DND-41 (cell line): ENCODE results near the gene SLC24A4.

Source experiments
- ATAC-seq: fragments of 200-7000 bp; cut with Tn5 transposase; 3 replicates; pipeline ENCODE4 v1.9.1; 2021; ENCODE audit warnings: low read depth; ENCODE audit not compliant: insufficient read depth
- DNase-seq: peaks from one replicate; pipeline ENCODE4 v3.0.0-alpha.2; 2020
- H2AFZ ChIP-seq: 2 replicates; pipeline ENCODE4 v1.6.0; 2012; ENCODE audit warnings: low read depth, low read length
- H3K27ac ChIP-seq: 2 replicates; pipeline ENCODE4 v1.5.1; 2012; ENCODE audit warnings: low read length, inconsistent platforms
- H3K27me3 ChIP-seq: fragments of 200-600 bp; sonication (generic); 2 replicates; pipeline ENCODE4 v1.6.0; 2012; ENCODE audit warnings: low read length, mild to moderate bottlenecking, inconsistent platforms; ENCODE audit not compliant: insufficient read depth, poor library complexity
- H3K36me3 ChIP-seq: 2 replicates; pipeline ENCODE4 v1.5.1; 2012; ENCODE audit warnings: low read length, inconsistent platforms; ENCODE audit not compliant: insufficient read depth
- H3K4me1 ChIP-seq: 2 replicates; pipeline ENCODE4 v1.5.1; 2012; ENCODE audit warnings: mild to moderate bottlenecking, low read length; ENCODE audit not compliant: insufficient read depth
- H3K4me2 ChIP-seq: 2 replicates; pipeline ENCODE4 v1.6.0; 2012; ENCODE audit warnings: mild to moderate bottlenecking, moderate library complexity, low read length, inconsistent platforms; ENCODE audit not compliant: insufficient read depth
- H3K4me3 ChIP-seq, 2 experiments: fragments of 200-600 bp in 1 of 2; shearing (Covaris generic) in 1 of 2; 2 replicates each; pipeline ENCODE4 v1.5.1; 2012 to 2016; ENCODE audit warnings: inconsistent platforms in 2 of 2, low read length in 2 of 2, mild to moderate bottlenecking in 2 of 2, low read depth in 1 of 2, moderate library complexity in 1 of 2
- H3K79me2 ChIP-seq: 2 replicates; pipeline ENCODE4 v1.6.0; 2012; ENCODE audit warnings: low read length, inconsistent platforms; ENCODE audit not compliant: insufficient read depth
- H3K9ac ChIP-seq: 2 replicates; pipeline ENCODE4 v1.6.0; 2012; ENCODE audit warnings: low read depth, mild to moderate bottlenecking, inconsistent platforms, low read length, moderate library complexity
- H3K9me3 ChIP-seq: 2 replicates; pipeline ENCODE4 v1.5.1; 2012; ENCODE audit warnings: low read length, moderate library complexity, mild to moderate bottlenecking, inconsistent platforms; ENCODE audit not compliant: insufficient read depth, severe bottlenecking
- H4K20me1 ChIP-seq: 2 replicates; pipeline ENCODE4 v1.6.0; 2012; ENCODE audit warnings: low read length; ENCODE audit not compliant: insufficient read depth
- EZH2 ChIP-seq: IDR thresholded peaks from 3 replicates; pipeline ENCODE4 v1.6.1; 2012; ENCODE audit warnings: borderline replicate concordance, low read depth, mild to moderate bottlenecking, moderate library complexity, low read length, inconsistent platforms; ENCODE audit not compliant: severe bottlenecking
- TF ChIP-seq, protein P1 (sequence below): IDR thresholded peaks from 2 replicates; pipeline ENCODE4 v1.5.1; 2012; ENCODE audit warnings: borderline replicate concordance, low read length, moderate library complexity, mild to moderate bottlenecking; ENCODE audit not compliant: poor library complexity, severe bottlenecking; ENCODE audit errors: extremely low read depth

SLC24A4 gene

DNA sequence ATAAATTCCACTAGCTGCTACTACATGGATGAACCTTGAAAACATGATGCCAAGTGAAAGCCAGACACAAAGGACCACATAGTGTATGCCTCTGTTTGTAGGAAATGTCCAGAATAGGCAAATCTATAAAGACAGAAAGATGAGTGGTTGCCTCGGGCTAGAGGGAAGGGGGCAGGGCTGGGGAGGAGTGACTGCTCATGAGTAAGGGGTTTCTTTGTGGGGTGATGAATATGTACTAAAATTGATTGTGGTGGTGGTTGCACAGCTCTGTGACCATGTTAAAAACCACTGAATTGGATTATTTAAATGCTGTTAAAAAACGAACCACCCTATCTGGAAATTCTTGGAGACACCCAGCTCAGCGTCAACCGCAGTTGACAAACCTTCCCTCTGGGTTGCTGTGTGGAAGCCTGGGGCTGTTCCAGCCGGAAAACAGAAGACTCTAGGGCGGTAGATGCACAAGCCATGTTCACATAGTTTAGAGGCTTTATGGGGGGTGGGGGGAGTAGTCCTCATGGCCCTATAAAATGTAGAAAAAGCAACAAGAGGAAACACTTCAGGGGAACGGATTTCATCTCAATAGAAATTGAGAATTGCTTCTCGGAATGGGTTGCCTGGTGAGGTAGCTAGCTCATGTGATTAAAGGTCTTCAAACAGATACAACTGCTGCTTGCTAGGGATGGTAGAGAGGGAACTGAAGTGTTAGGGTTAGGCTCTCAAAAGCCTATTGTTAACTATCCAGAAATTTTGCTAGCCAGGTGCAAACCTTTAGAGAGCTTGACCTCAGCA, 220.0 kb downstream of the SLC24A4 start:
- Histone ChIP-seq H3K9me3 (no peaks in the 10 kb centered on the region), H3K4me3 (no peak overlapping the region), H3K9ac (no peak overlapping the region), H3K4me1 (no peaks in the 10 kb centered on the region), H3K27ac (no peak overlapping the region), H3K4me2 (no peak overlapping the region), H3K79me2 (no peaks in the 10 kb centered on the region), H3K36me3 (no peaks in the 10 kb centered on the region), H3K27me3 (no peaks in the 10 kb centered on the region), H2AFZ (no peak overlapping the region), H4K20me1 (no peaks in the 10 kb centered on the region)
- DNase-seq: no peak
- TF ChIP-seq, protein P1, sequence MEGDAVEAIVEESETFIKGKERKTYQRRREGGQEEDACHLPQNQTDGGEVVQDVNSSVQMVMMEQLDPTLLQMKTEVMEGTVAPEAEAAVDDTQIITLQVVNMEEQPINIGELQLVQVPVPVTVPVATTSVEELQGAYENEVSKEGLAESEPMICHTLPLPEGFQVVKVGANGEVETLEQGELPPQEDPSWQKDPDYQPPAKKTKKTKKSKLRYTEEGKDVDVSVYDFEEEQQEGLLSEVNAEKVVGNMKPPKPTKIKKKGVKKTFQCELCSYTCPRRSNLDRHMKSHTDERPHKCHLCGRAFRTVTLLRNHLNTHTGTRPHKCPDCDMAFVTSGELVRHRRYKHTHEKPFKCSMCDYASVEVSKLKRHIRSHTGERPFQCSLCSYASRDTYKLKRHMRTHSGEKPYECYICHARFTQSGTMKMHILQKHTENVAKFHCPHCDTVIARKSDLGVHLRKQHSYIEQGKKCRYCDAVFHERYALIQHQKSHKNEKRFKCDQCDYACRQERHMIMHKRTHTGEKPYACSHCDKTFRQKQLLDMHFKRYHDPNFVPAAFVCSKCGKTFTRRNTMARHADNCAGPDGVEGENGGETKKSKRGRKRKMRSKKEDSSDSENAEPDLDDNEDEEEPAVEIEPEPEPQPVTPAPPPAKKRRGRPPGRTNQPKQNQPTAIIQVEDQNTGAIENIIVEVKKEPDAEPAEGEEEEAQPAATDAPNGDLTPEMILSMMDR: no peak
- no peak for ATAC-seq

GRCh38 chr14:92544051-92544720, 221.2 kb downstream of the SLC24A4 start:
- H3K9me3 ChIP-seq: no peaks in the 10 kb centered on the region
- no peaks in the 10 kb centered on the region for H3K27me3 ChIP-seq
- H4K20me1 ChIP-seq: no peaks in the 10 kb centered on the region
- no peaks in the 10 kb centered on the region for H3K36me3 ChIP-seq
- ATAC-seq: no peak
- no peak overlapping the region for H2AFZ ChIP-seq
- no peak overlapping the region for H3K4me2 ChIP-seq
- no peaks in the 10 kb centered on the region for H3K4me1 ChIP-seq
- no peak overlapping the region for H3K27ac ChIP-seq
- H3K9ac ChIP-seq: no peak overlapping the region
- H3K79me2 ChIP-seq: no peaks in the 10 kb centered on the region
- H3K4me3 ChIP-seq: no peak overlapping the region
- DNase-seq: no peak
- no peak for TF ChIP-seq EZH2
- TF ChIP-seq, protein P1: no peak

DNA sequence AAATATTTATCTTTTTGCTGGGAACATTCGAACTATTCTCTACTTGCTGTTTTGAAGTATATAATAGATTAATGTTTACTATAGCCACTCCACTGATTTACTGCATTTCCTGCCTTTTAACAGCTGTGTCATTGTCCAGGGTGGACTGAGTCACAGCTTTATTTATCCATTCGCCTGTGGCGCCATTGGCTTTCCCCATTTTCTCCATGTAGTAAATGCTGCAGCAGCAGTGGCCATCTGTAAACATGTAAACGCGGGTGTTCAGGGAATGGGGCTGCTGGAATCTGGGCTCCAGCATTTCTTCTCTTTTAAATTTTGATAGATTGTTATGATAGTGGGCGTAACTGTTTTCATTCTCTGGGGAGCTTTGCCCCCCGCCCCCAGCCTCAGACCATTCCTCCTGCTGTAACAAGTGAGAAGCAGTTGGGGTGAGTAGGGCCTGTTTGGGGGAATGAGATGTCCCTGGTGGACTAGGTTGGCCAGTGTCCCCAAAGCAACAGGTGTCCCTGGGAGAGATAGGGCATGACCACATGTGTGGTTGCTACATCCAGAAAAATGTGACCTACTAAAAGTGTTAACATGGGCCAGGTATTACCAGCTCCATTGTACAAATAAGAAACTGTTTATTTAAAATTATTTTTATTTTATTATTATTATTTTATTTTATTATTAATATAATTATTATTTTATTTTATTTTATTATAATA, 223.5 kb downstream of the SLC24A4 start:
- Histone ChIP-seq H2AFZ (no peak overlapping the region), H3K27me3 (no peaks in the 10 kb centered on the region), H4K20me1 (no peaks in the 10 kb centered on the region), H3K4me1 (no peaks in the 10 kb centered on the region), H3K4me2 (no peak overlapping the region), H3K4me3 (no peak overlapping the region), H3K9ac (no peak overlapping the region), H3K79me2 (no peaks in the 10 kb centered on the region), H3K9me3 (no peaks in the 10 kb centered on the region), H3K27ac (no peak overlapping the region), H3K36me3 (no peaks in the 10 kb centered on the region)
- TF ChIP-seq, protein P1: no peak
- no peak for TF ChIP-seq EZH2
- ATAC-seq (peak; percentile 32; the same call in 1 of the 3 replicates), DNase-seq (no peak)
